SJSA1 (cell line): ENCODE data around the gene GABRE. TPM values are rescaled to one million over a fixed set of nuclear protein-coding genes. Genes with fewer than 3 reads are reported as not detected.

ENCODE experiments used
- DNase-seq, 2 experiments: peaks; one replicate each; pipeline ENCODE4 v3.0.0-alpha.2; 2015 to 2020; ENCODE audit warnings: low spot score in 2 of 2, low read depth in 1 of 2
- H3K27ac ChIP-seq: fragments of 250-450 bp; sonication (Bioruptor Pico); 2 replicates; pipeline ENCODE4 v1.5.1; 2020; ENCODE audit warnings: mild to moderate bottlenecking, moderate library complexity
- H3K27me3 ChIP-seq: fragments of 250-450 bp; sonication (Bioruptor Pico); replicated peaks from 2 replicates; pipeline ENCODE4 v1.5.1; 2020; ENCODE audit warnings: mild to moderate bottlenecking, moderate library complexity
- H3K36me3 ChIP-seq: fragments of 250-450 bp; sonication (Bioruptor Pico); 2 replicates; pipeline ENCODE4 v1.5.1; 2020; ENCODE audit warnings: mild to moderate bottlenecking
- H3K4me1 ChIP-seq: fragments of 250-450 bp; sonication (Bioruptor Pico); replicated peaks from 2 replicates; pipeline ENCODE4 v1.6.1; 2021; ENCODE audit warnings: mild to moderate bottlenecking
- H3K4me3 ChIP-seq: fragments of 250-450 bp; sonication (Bioruptor Pico); 2 replicates; pipeline ENCODE4 v1.5.1; 2020; ENCODE audit warnings: mild to moderate bottlenecking
- H3K9me3 ChIP-seq: fragments of 250-450 bp; sonication (Bioruptor Pico); replicated peaks from 2 replicates; pipeline ENCODE4 v1.5.1; 2020; ENCODE audit warnings: mild to moderate bottlenecking
- total RNA-seq: library from RNA; depleted of rRNA; stranded (reverse); fragments of >200 nt; shearing (Covaris generic); gene quantifications from 2 replicates; pipeline ENCODE4 v1.2.3, GENCODE V29; 2014; rRNA removed

GABRE gene
- 9.8 and 17.1 TPM in 2 replicates for total RNA-seq

GRCh38 chrX:151974336-151975227 lies at the start of gene GABRE:
Gene GABRE (minus strand): TSS chrX:151974676. CDS start chrX:151974625, 51 bp downstream.
- Histone ChIP-seq H3K27me3 (no peaks in the 10 kb centered on the region), H3K36me3 (peaks cover 13% of the 10 kb centered on the region), H3K27ac (peak within 1 kb of the TSS; percentile 47), H3K4me1 (peaks cover 30% of the 10 kb centered on the region), H3K4me3 (peak within 1 kb of the TSS; percentile 77), H3K9me3 (no peaks in the 10 kb centered on the region)
- DNase-seq = peak; percentile 45 to 76

- Histone ChIP-seq H3K27me3 (no peaks in the 10 kb centered on the region), H3K4me1 (no peaks in the 10 kb centered on the region; the same call in 1 of the 2 replicates), H3K27ac (no peak overlapping the region), H3K4me3 (no peak overlapping the region), H3K36me3 (no peaks in the 10 kb centered on the region), H3K9me3 (no peaks in the 10 kb centered on the region)
- DNase-seq = no peak
Observed at GRCh38 chrX:152020888-152021287, 46.4 kb upstream of the GABRE start.

GRCh38 chrX:151999813-152000212 lies 25.3 kb upstream of the GABRE start:
- DNase-seq = no peak
- Histone ChIP-seq H3K4me1 (no peaks in the 10 kb centered on the region), H3K36me3 (no peaks in the 10 kb centered on the region), H3K4me3 (no peak overlapping the region), H3K27me3 (no peaks in the 10 kb centered on the region), H3K9me3 (no peaks in the 10 kb centered on the region), H3K27ac (no peak overlapping the region)

- Histone ChIP-seq H3K4me3 (no peak overlapping the region), H3K36me3 (no peaks in the 10 kb centered on the region), H3K9me3 (no peaks in the 10 kb centered on the region), H3K4me1 (no peaks in the 10 kb centered on the region), H3K27me3 (no peaks in the 10 kb centered on the region), H3K27ac (no peak overlapping the region)
- no peak for DNase-seq
Observed at GRCh38 chrX:151997539-151997938, 23.1 kb upstream of the GABRE start.

- H3K36me3 ChIP-seq = no peaks in the 10 kb centered on the region
- H3K27me3 ChIP-seq = no peaks in the 10 kb centered on the region
- no peak overlapping the region for H3K4me3 ChIP-seq
- H3K9me3 ChIP-seq = no peaks in the 10 kb centered on the region
- H3K4me1 ChIP-seq = no peaks in the 10 kb centered on the region
- H3K27ac ChIP-seq = no peak overlapping the region
- no peak for DNase-seq
Observed at GRCh38 chrX:151996347-151996746, 21.9 kb upstream of the GABRE start.

GRCh38 chrX:151994476-151994875 lies 20.0 kb upstream of the GABRE start:
- no peak overlapping the region for H3K4me3 ChIP-seq
- H3K27ac ChIP-seq = no peak overlapping the region
- H3K27me3 ChIP-seq = no peaks in the 10 kb centered on the region
- no peak for DNase-seq
- no peaks in the 10 kb centered on the region for H3K36me3 ChIP-seq
- H3K9me3 ChIP-seq = no peaks in the 10 kb centered on the region
- no peaks in the 10 kb centered on the region for H3K4me1 ChIP-seq

GRCh38 chrX:151988706-151989299 lies 14.3 kb upstream of the GABRE start:
- peaks cover 38% of the 10 kb centered on the region for H3K4me1 ChIP-seq
- no peak for DNase-seq
- no peaks in the 10 kb centered on the region for H3K9me3 ChIP-seq
- H3K4me3 ChIP-seq = no peak overlapping the region
- H3K27ac ChIP-seq = no peak overlapping the region
- no peaks in the 10 kb centered on the region for H3K27me3 ChIP-seq
- H3K36me3 ChIP-seq = no peaks in the 10 kb centered on the region

- Histone ChIP-seq H3K9me3 (no peaks in the 10 kb centered on the region), H3K27ac (peak overlapping the region; percentile 96), H3K4me1 (peaks cover 55% of the 10 kb centered on the region), H3K36me3 (no peaks in the 10 kb centered on the region), H3K27me3 (no peaks in the 10 kb centered on the region), H3K4me3 (no peak overlapping the region)
- DNase-seq = peak in 1 of 2 experiments; percentile 28
Observed at GRCh38 chrX:151987108-151987507, 12.6 kb upstream of the GABRE start.

- Histone ChIP-seq H3K9me3 (no peaks in the 10 kb centered on the region), H3K27me3 (no peaks in the 10 kb centered on the region), H3K27ac (peak overlapping the region; percentile 96), H3K4me3 (no peak overlapping the region), H3K4me1 (peaks cover 66% of the 10 kb centered on the region), H3K36me3 (no peaks in the 10 kb centered on the region)
- DNase-seq = peak; percentile 36 to 56
Observed at GRCh38 chrX:151985955-151986354, 11.5 kb upstream of the GABRE start.

- H3K27ac ChIP-seq = peak overlapping the region; percentile 96
Observed at GRCh38 chrX:151985531-151985930, 11.1 kb upstream of the GABRE start.

GRCh38 chrX:151984902-151985301 lies 10.4 kb upstream of the GABRE start:
- H3K27ac ChIP-seq = peak overlapping the region; percentile 96
- H3K4me1 ChIP-seq = peaks cover 76% of the 10 kb centered on the region
- no peak overlapping the region for H3K4me3 ChIP-seq

More at GRCh38 chrX:151985531-151985930, 11.1 kb upstream of the GABRE start:
- Histone ChIP-seq H3K9me3 (no peaks in the 10 kb centered on the region), H3K27me3 (no peaks in the 10 kb centered on the region), H3K36me3 (no peaks in the 10 kb centered on the region), H3K4me1 (peaks cover 71% of the 10 kb centered on the region), H3K4me3 (no peak overlapping the region)
- DNase-seq = no peak

GRCh38 chrX:151984328-151984727 lies 9.9 kb upstream of the GABRE start:
- Histone ChIP-seq H3K27ac (peak overlapping the region; percentile 96), H3K4me3 (no peak overlapping the region), H3K9me3 (no peaks in the 10 kb centered on the region), H3K4me1 (peaks cover 76% of the 10 kb centered on the region), H3K27me3 (no peaks in the 10 kb centered on the region), H3K36me3 (no peaks in the 10 kb centered on the region)
- DNase-seq = peak; percentile 76 to 85

More at GRCh38 chrX:151984902-151985301, 10.4 kb upstream of the GABRE start:
- H3K36me3 ChIP-seq = no peaks in the 10 kb centered on the region
- no peak for DNase-seq
- H3K9me3 ChIP-seq = no peaks in the 10 kb centered on the region
- H3K27me3 ChIP-seq = no peaks in the 10 kb centered on the region

GRCh38 chrX:151983186-151983585 lies 8.7 kb upstream of the GABRE start:
- Histone ChIP-seq H3K36me3 (no peaks in the 10 kb centered on the region), H3K27me3 (no peaks in the 10 kb centered on the region), H3K9me3 (no peaks in the 10 kb centered on the region), H3K27ac (peak overlapping the region; percentile 96), H3K4me1 (peaks cover 76% of the 10 kb centered on the region), H3K4me3 (no peak overlapping the region)
- no peak for DNase-seq

GRCh38 chrX:151982222-151982621 lies 7.7 kb upstream of the GABRE start:
- H3K4me1 ChIP-seq = peaks cover 69% of the 10 kb centered on the region
- peak overlapping the region; percentile 96 for H3K27ac ChIP-seq
- H3K27me3 ChIP-seq = no peaks in the 10 kb centered on the region
- H3K4me3 ChIP-seq = no peak overlapping the region
- H3K36me3 ChIP-seq = no peaks in the 10 kb centered on the region
- DNase-seq = peak; percentile 53 to 73
- H3K9me3 ChIP-seq = no peaks in the 10 kb centered on the region
